HG02840 (cell line): Measurements from ENCODE around the gene NUDT9.
"Not testable (repeated sequence)": the region's sequence is repeated elsewhere in the genome, so short reads cannot be mapped to it uniquely, and the experiment has no call there.

Source experiments
- ATAC-seq: cut with Tn5 transposase; IDR thresholded peaks from one replicate; pipeline ENCODE4 v1.9.1; 2021; ENCODE audit warnings: mild to moderate bottlenecking, moderate library complexity, moderate number of reproducible peaks; ENCODE audit not compliant: unreplicated experiment, low FRiP score

NUDT9 gene

GRCh38 chr4:87406462-87406861, 15.9 kb upstream of the NUDT9 start:
- ATAC-seq: no peak

- not testable (repeated sequence) for ATAC-seq
Observed at GRCh38 chr4:87406902-87407301, 15.5 kb upstream of the NUDT9 start.

- ATAC-seq: no peak
Observed at GRCh38 chr4:87409420-87409939, 12.9 kb upstream of the NUDT9 start.

- no peak for ATAC-seq
Observed at GRCh38 chr4:87410157-87410556, 12.2 kb upstream of the NUDT9 start.

- no peak for ATAC-seq
Observed at GRCh38 chr4:87410679-87411078, 11.7 kb upstream of the NUDT9 start.

GRCh38 chr4:87414816-87415215, 7.6 kb upstream of the NUDT9 start:
- ATAC-seq: no peak

- ATAC-seq: no peak
Observed at GRCh38 chr4:87416965-87417364, 5.4 kb upstream of the NUDT9 start.

- ATAC-seq: not testable (repeated sequence)
Observed at GRCh38 chr4:87418410-87418809, 4.0 kb upstream of the NUDT9 start.

- no peak for ATAC-seq
Observed at GRCh38 chr4:87419578-87420249, 2.7 kb upstream of the NUDT9 start.

- no peak for ATAC-seq
Observed at GRCh38 chr4:87420276-87420830, 2.0 kb upstream of the NUDT9 start.

- no peak for ATAC-seq
Observed at GRCh38 chr4:87423317-87424098, 1.1 kb downstream of the NUDT9 start.

GRCh38 chr4:87424099-87424543, 1.7 kb downstream of the NUDT9 start:
- ATAC-seq: not testable (repeated sequence)

GRCh38 chr4:87425711-87426110, 3.3 kb downstream of the NUDT9 start:
- no peak for ATAC-seq

GRCh38 chr4:87426865-87427517, 4.6 kb downstream of the NUDT9 start:
- ATAC-seq: no peak

GRCh38 chr4:87427518-87427868, 5.1 kb downstream of the NUDT9 start:
- no peak for ATAC-seq

GRCh38 chr4:87428979-87429378, 6.6 kb downstream of the NUDT9 start:
- no peak for ATAC-seq

GRCh38 chr4:87430038-87430437, 7.7 kb downstream of the NUDT9 start:
- no peak for ATAC-seq

GRCh38 chr4:87433342-87433741, 11.0 kb downstream of the NUDT9 start:
- no peak for ATAC-seq

- no peak for ATAC-seq
Observed at GRCh38 chr4:87442889-87443288, 20.5 kb downstream of the NUDT9 start.

- no peak for ATAC-seq
Observed at GRCh38 chr4:87444741-87445140, 22.4 kb downstream of the NUDT9 start.

- ATAC-seq: no peak
Observed at GRCh38 chr4:87445964-87446363, 23.6 kb downstream of the NUDT9 start.
